Suppressor macrophage (primary cell): Measurements from ENCODE around the gene H2BK1.
A peak's percentile ranks its signal among the peaks of the same experiment; 100 is the strongest.

Experiments used
- DNase-seq, 4 experiments: peaks; one replicate each; pipeline ENCODE4 v3.0.0-alpha.2; 2020 to 2022

Gene H2BK1

GRCh38 chr7:151176401-151176800, 33.9 kb downstream of the H2BK1 start:
- no peak for DNase-seq

- DNase-seq = no peak
These were observed 34.4 kb downstream of the H2BK1 start for GRCh38 chr7:151175793-151176311.

- DNase-seq = no peak
These were observed 35.1 kb downstream of the H2BK1 start for GRCh38 chr7:151175047-151175792.

GRCh38 chr7:151174246-151175046, 35.8 kb downstream of the H2BK1 start:
- DNase-seq = peak in 3 of 4 experiments; percentile 11 to 24 (median 13)

- no peak for DNase-seq
These were observed 36.7 kb downstream of the H2BK1 start for GRCh38 chr7:151173386-151174245.

GRCh38 chr7:151172273-151173141, 37.8 kb downstream of the H2BK1 start:
- peak; percentile 76 to 92 (median 89) for DNase-seq

- no peak for DNase-seq
These were observed 41.5 kb downstream of the H2BK1 start for GRCh38 chr7:151168787-151169162.

GRCh38 chr7:151168003-151168786, 42.1 kb downstream of the H2BK1 start:
- DNase-seq = peak; percentile 58 to 81 (median 72)

- peak in 2 of 4 experiments; percentile 38 to 58 for DNase-seq
These were observed 42.9 kb downstream of the H2BK1 start, which contains the start of gene GBX1 for GRCh38 chr7:151167197-151167961. TSS of gene GBX1 (minus strand) at chr7:151167694. CDS start at chr7:151167548, 146 bp downstream.

- no peak for DNase-seq
These were observed 43.6 kb downstream of the H2BK1 start for GRCh38 chr7:151166629-151167196.

- DNase-seq = no peak
These were observed 48.5 kb downstream of the H2BK1 start for GRCh38 chr7:151161757-151162156.
